Measurements from ENCODE around the gene TMEM171. TPM values are rescaled to one million over a fixed set of nuclear protein-coding genes. Genes with fewer than 3 reads are reported as not detected.

Gene TMEM171
- total and polyA plus RNA-seq, 9 of the 15 experiments (the other 6 are each of a cell fraction or from before 2014, with no cell fraction given), result 0.08 TPM; not detected in 8

DNA sequence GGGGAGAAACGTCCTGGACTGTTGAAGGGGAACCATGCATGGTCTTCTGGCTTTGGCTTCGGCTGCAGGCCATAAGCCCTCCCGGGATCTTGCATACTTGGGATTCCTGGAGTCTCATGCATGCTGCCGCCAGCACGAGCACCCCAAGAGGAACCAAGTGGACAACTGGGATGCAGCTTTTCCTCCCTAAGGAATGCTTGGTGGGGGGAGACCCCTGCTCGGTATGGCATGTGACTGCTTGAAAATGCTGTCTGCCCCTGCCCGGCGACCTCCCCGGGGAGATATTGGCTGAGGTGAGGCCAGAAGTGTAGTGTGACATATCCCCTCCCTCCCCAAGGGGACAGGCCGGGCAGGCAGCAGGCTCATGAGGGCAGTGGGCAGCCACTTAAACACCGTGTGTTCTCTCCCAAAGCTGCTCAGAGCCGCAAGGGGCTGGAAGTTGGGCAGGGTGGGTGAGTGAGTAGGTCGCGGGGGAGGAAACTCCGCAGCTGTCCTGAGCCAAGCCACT is 15.7 kb downstream of the TMEM171 start:
- H3K9ac ChIP-seq (ENCODE audit: insufficient read depth in 1 of 2, low read depth in 2 of 2, low read length in 2 of 2), result no peak overlapping the region
- POLR2A ChIA-PET, result no interaction called here
- TF ChIP-seq RHOXF2B (CRISPR knock-in tag; conservative IDR thresholded peaks at IDR 0.05) (no peak), FOXK2 (conservative IDR thresholded peaks at IDR 0.05 in 1 of 2, IDR thresholded peaks at IDR 0.05 in 1 of 2; ENCODE audit: low read depth in 2 of 2) (no peak), PHTF2 (CRISPR knock-in tag; IDR thresholded peaks at IDR 0.05) (no peak), EZH2 (IDR thresholded peaks at IDR 0.05; ENCODE audit: borderline replicate concordance, low read depth, low read length) (no peak)

More for the DNA sequence above, 15.7 kb downstream of the TMEM171 start:
- Histone ChIP-seq H3K4me1 (replicated peaks in 1 of 2; ENCODE audit: control insufficient read depth in 2 of 2, insufficient read depth in 2 of 2, low read length in 2 of 2) (peaks cover 0 to 3% of the 10 kb centered on the region in 2 experiments; a peak in 2 of 5 replicates), H3K27me3 (ENCODE audit: control insufficient read depth in 2 of 2, insufficient read depth in 2 of 2, low read length in 2 of 2) (peaks cover 8 to 27% of the 10 kb centered on the region in 2 experiments; a peak in 4 of 5 replicates), H3K9me3 (replicated peaks; ENCODE audit: control insufficient read depth, insufficient read depth, low read depth, low read length) (no peaks in the 10 kb centered on the region), H2AFZ (ENCODE audit: low read depth, low read length) (no peak overlapping the region), H3K9me1 (ENCODE audit: control insufficient read depth, insufficient read depth, low read length) (no peaks in the 10 kb centered on the region), H3K27ac (ENCODE audit: extremely low read depth, low read depth, low read length) (no peak overlapping the region), H3K4me3 (no peak overlapping the region), H3K4me2 (ENCODE audit: insufficient read depth, low read length) (no peak overlapping the region), H4K20me1 (replicated peaks; ENCODE audit: control insufficient read depth, insufficient read depth, low read length) (no peaks in the 10 kb centered on the region), H3K36me3 (ENCODE audit: control insufficient read depth, insufficient read depth, low read length) (no peaks in the 10 kb centered on the region), H3K79me2 (ENCODE audit: control insufficient read depth, insufficient read depth, low read length) (no peaks in the 10 kb centered on the region)
- intact Hi-C loops (cut with micrococcal nuclease) (loop anchor here (5.0 kb wide), 1 partner anchor 66 kb away; no protein-coding TSS in a partner anchor), in situ Hi-C loops (cut with MboI) (no loop called here)
- peak; percentile 50; the same call in 2 of the 3 replicates for ATAC-seq
- CTCF ChIA-PET (ENCODE audit: low intra/inter-chr PET ratio), result interaction anchor here (1.5 kb wide), 1 partner anchor 10 kb away, joined by 4 read pairs; no protein-coding TSS in a partner anchor
- no peak for FAIRE-seq
- BruUV-seq (replicated peaks), result no TSS peak
- no peak for DNase-seq (ENCODE audit: extremely low read depth in 1 of 4, low spot score in 3 of 4)
- whole genome bisulfite sequencing (ENCODE audit: insufficient coverage, low coverage, missing lambda C conversion rate), result 20% methylated on average over 15 of the region's 15 CpGs
